ENCODE measurements around the gene UBE2D1.
"Not testable (repeated sequence)": the region's sequence is repeated elsewhere in the genome, so short reads cannot be mapped to it uniquely, and the experiment has no call there.

The UBE2D1 gene

DNA sequence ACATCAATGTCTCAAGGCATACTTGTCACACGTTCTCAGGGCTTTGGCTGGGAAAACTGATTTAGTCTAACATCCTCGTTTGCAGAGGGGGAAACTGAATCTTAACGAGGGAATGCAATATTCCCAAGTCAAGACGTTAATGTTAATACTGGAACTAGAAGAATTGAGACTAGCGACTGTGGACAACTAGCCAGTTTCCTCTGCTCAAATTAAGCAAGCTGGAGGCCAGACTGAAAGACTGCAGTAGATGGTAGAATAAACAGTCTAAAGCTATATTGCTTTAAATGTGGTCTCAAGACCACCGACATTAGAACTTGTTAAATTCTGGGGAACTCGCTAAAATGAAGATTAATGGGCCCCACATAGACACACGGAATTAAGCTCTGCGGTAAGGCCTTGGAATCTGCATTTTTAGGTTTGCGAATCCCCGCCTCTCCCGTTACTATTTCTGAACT lies 49.8 kb downstream of the UBE2D1 start:
- no peak for DNase-seq

DNA sequence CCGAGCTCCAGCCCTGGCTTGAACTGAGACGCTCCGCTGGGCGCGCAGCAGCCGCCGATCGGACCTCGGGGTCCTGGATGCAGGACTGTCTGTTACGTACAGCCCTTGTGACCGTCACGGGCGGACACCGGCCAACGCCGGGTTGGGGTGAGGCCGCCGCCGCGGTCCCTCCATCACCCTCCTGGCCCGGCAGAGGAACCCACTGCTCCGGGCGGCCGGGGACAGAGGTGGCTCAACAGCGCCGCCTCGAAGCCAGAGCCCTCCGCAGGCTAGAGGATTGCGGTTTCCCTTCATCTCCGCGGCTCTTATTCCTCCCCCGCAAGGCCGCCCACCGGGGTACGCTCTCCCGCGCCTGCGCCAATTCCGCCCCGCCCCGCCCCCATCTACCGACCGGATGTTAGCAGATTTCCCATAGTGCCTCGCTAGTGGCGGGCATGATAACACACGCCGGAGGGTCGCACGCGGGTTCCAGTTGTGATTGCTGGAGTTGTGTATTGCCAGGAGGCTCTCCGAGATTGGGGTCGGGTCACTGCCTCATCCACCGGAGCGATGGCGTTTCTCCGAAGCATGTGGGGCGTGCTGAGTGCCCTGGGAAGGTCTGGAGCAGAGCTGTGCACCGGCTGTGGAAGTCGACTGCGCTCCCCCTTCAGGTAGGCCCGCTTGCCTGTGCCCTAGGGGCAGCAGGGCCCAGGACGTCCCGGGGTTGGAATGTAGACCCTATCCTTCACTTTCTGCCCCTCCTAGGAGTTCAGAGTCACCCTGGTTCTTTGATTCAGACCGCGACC lies 50.4 kb downstream of the UBE2D1 start, which contains the start of gene TFAM:
TSS of gene TFAM (plus strand) at position 412 of the 785 bp plus-strand sequence. CDS start at position 550, 138 bp downstream.
- peak; percentile 74 to 96 (median 92) for DNase-seq

DNA sequence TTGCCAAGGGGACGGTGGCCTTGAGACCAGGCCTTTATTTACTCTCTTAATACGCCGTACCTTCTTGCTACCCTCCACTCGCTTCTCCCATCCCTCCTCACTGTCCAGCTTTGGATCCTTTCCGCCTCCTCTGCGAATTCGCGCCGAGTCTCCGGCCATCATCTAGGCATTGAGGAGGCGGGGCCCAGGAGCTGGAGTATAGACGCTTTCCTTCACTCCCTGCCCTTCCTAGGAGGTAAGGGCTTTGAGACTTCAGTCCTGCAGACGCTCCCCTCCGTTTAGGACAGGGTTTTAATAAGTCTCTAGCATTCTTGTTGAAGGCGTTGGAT lies 50.9 kb downstream of the UBE2D1 start:
- DNase-seq = peak in 2 of 14 donors; percentile 56 to 57

DNA sequence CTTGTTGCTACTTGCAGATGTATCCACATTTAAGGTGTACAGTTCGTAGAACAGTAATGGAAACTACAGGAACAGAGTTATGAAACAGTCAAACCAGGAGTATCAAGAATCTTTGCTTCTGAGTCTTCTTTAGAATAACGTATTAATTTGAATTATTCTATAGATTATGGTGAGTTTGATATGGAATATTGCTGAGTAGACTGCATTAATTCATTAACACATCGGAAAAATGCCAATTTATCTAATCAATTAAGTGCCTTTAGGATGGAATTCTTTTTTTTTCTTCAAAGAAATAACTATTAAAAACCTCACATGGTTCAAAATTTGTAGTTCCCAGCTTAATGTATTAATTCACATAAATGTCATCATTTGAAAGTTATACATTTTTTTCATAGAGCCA lies 54.2 kb downstream of the UBE2D1 start:
- no peak for DNase-seq

DNA sequence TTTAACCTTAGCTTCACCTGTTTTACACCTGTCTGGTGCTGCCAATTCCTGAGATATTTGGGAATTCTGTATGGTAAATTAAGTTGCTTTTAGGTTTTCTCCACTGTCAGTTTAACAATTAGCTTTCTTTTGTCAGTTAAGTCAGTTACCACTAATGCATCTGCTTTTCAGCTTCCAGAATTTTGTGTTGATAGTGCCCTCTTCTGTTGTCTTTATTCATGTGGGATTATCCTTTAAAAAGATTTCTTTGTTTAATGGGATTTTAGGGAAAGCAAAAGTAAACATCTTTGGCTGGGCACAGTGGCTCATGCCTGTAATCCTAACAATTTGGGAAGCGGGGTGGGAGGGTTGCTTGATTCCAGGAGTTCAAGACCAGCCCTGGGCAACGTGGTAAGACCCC lies 58.5 kb downstream of the UBE2D1 start:
- no peak for DNase-seq

DNA sequence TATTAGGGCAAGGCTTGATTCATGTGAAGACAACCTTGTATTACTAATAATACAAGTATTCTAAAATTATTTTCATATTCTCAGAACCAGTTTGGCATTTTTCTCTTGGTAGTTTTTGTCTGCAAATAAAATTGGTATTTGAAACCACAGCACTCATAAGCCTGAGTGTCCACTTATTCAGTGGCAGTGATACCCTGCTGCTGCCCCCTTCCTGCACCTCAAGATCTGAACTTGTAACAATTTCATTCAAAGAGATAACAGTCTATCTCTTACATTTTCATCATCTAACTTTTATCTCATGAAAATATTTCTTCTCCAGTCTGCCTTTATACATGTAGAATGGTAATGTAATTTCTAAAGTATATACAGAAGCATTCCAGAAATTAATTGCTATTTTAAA lies 59.7 kb downstream of the UBE2D1 start:
- no peak for DNase-seq

DNA sequence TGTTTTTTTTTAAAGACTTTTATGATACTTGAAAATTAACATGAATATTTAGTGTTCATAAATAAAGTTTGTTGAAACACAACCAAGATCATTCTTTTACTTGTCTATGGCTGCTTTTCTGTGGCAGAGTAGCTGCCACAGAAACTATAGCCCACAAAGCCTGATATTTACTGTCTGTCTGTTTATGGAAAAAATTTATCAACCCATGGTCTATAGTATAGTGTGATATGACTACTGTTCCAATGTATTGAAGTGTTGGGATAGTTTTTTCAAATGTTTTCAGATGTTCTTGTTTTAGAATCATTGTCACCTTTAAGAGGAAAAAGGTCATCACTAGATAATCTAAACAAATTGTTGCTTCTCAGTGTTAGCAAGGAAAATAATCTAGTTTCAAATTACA lies 61.3 kb downstream of the UBE2D1 start:
- DNase-seq = no peak

DNA sequence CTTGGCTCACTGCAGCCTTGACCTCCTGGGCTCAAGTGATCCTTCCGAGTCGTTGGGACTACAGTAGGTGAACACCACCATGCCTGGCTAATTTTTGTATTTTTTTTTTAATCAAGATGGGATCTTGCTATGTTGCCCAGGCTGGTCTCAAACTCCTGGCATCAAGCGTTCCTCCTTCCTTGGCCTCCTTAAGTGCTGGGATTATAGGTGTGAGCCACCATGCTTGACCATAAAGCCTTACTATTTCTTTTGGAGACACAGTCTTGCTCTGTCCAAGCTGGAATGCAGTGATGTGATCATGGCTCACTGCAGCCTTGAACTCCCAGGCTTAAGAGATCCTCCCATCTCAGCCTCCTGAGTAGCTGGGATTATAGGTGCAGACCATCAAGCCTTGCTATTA lies 63.0 kb downstream of the UBE2D1 start:
- no peak for DNase-seq

DNA sequence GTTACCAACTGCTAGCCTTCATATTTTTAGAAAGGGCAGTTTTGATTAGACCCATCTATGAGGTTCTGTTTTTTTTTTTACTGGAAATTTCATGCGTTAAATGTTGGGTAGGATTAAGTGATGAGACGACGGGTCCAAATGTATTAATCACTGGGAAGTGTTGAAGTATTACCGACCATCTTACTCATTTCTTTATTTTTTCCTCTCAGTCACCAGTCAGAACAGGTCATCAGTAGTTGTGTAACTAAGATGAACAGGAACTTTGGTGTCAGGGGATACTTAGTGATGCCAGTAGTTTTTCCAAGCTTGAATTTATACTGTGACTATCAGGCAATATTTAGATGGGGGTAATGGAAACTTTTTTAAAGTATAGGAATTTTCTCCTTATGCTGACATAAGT lies 64.6 kb downstream of the UBE2D1 start:
- no peak for DNase-seq

DNA sequence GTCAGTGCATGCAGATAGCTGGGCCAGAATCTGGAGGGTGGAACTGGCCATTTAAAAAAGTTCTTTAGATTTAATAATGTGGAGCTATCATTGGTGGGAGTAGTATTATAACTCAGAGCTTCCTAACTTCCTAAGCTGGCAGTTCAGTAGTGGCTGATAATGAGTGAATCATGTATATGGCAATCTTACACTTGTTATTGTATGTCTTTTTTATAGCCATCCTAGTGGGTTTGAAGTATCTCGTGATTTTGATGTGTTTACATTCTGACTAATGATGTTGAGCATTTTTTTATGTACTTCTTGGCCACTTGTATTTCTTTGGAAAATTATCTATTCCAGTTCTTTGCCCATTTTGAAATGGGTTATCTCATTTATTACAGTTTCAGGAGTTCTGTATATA lies 65.8 kb downstream of the UBE2D1 start:
- DNase-seq = no peak

DNA sequence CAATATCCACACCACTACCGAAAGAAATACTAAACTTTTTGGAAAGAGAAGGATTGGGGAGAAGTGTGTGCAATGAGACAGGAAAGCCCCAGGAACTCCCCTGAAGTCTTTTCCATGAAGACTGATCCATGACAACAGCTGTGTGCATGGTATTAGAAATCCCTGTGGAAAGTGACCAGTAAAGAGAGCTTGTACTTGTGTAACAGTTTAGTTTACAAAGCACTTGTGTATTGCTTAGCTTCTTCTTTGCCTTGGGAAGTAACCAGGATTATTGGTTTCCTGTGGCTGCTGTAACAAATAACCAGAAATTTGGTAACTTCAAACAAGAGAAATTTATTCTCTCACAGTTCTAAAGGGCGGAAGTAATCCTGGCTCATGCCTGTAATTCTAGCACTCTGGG lies 69.2 kb downstream of the UBE2D1 start:
- no peak for DNase-seq

DNA sequence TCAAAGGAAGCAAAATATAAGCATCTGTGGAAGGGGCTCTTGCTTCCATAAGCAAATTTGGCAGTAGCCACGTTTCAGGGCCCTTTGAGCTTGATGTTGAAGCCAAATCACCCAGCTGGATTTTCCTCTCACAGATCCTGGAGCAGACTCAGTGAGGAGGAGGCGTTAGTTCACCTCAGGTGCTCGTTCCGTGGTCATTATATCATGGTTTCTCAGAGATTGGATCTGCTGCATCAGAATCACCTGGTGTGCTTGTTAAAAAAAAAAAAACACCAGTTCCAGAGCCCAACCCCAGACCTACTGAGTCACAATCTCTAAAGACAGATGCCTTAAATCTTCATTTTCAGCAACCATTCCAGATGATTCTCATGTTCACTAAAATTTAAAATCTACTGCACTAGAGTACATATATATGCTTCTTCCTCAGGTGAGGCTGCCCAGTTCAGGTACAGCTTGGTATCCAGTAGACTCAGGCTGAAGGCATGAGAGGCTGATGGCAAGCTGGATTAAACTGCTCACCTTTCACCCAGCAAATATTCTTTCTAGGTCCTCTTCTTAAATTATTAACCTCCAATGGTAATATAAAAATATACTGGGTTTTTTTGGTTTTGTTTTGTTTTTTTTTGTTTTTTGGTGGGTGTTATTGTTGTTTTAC lies 75.3 kb downstream of the UBE2D1 start:
- DNase-seq = no peak

DNA sequence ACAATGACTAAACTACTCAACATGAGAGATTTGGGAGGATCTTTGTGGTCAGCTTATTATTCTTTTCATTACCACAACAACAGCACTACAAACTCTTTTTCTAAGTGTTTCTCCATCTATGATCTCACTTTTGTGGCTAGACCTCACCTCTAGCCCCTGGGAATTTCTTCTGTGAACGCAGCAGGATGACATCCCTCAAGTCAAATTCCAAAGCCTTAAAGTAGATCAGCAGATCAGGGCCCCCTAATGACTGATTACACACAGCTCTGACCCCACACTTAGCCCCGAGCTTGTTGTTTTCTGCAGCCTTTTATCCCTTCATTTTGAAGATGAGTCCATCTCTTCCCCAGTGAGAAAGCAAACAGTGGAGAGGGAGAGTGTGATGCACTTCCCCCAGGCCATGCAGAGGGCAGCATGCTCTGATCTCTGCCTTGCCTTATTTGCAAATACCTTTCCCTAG lies 77.7 kb downstream of the UBE2D1 start:
- DNase-seq = no peak

DNA sequence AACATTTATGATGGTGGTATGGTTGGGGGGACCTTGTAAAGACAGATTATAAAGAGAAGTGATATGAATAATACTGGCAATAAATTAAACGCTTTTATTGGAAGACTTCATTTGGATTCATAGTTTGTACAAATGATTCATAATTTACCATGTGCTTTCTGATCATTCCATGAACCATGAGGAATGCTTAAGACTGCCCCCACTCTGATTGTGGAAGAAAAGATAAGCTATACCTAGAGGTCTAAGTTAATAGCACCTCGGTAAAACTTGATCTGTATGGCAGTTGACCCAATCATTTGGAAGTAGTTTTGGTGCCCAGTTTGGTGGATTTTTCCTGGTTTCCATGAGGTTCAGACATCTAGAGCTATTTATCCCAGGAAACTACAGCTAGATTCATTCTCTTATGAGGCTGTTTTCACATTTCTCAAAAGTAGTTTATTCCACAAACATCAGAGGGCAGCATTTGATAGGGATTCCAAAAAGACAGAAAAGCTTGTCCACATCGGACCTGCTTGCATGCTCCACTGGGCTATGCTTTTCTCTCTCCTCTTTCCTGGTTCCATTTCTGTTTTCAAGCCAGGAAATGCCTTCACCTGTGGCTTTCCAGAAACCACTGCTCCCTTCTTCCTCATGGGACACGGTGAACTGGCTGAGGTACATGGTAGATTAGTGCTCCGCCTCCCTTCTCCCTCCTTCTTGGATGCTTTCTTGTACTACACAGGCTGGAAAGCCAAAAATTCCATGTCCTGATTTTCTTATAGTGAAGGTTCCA lies 79.7 kb downstream of the UBE2D1 start:
- no peak for DNase-seq

DNA sequence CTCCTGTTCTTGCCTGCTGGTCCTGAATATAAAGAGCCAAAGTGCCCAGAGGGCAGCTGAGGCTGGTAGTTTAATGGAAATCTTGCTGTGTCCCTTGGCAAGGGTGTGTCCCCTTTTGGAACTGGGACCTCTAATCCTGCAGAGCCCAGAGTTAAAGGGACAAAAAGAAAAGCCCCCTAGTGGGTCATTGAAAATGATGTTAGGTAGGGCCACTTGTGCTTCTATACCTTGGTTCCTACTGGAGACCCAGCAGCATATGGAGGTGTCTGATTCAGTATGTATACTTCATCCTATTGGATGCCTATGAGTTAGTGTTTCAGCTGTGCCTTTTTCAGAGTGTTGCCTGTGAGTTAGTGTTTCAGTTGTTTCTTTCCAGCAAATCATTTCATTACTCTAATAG lies 81.0 kb downstream of the UBE2D1 start:
- DNase-seq = no peak

DNA sequence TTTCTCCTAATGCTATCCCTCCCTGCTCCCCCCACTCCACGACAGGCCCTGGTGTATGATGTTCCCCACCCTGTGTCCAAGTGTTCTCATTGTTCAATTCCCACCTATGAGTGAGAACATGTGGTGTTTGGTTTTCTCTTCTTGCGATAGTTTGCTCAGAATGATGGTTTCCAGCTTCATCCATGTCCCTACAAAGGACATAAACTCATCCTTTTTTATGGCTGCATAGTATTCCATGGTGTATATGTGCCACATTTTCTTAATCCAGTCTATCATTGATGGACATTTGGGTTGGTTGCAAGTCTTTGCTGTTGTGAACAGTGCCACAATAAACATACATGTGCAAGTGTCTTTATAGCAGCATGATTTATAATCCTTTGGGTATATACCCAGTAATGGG lies 83.1 kb downstream of the UBE2D1 start:
- DNase-seq = not testable (repeated sequence)

All from C1 segment of cervical spinal cord (tissue), 14 donors.